WERI-Rb-1 (cell line): ENCODE results near the gene TMEM87B.
"Not testable (repeated sequence)": the region's sequence is repeated elsewhere in the genome, so short reads cannot be mapped to it uniquely, and the experiment has no call there.

Source experiments
- DNase-seq: peaks from one replicate; pipeline ENCODE4 v3.0.0-alpha.2; 2020
- H3K27ac ChIP-seq: fragments of 250-450 bp; sonication (Bioruptor Pico); 2 replicates; pipeline ENCODE4 v1.5.1; 2020; ENCODE audit warnings: mild to moderate bottlenecking, moderate library complexity
- H3K27me3 ChIP-seq: fragments of 250-450 bp; sonication (Bioruptor Pico); 2 replicates; pipeline ENCODE4 v1.5.1; 2021; ENCODE audit warnings: mild to moderate bottlenecking, low read depth, moderate library complexity; ENCODE audit not compliant: insufficient read depth, severe bottlenecking
- H3K36me3 ChIP-seq: fragments of 250-450 bp; sonication (Bioruptor Pico); 2 replicates; pipeline ENCODE4 v1.5.1; 2020; ENCODE audit warnings: mild to moderate bottlenecking, moderate library complexity
- H3K4me3 ChIP-seq: 2 replicates; pipeline ENCODE4 v1.5.1; 2011; ENCODE audit warnings: low read depth, mild to moderate bottlenecking, control low read depth, low read length
- H3K9me3 ChIP-seq: fragments of 250-450 bp; sonication (Bioruptor Pico); 2 replicates; pipeline ENCODE4 v1.5.1; 2021; ENCODE audit warnings: mild to moderate bottlenecking, moderate library complexity; ENCODE audit not compliant: severe bottlenecking
- TF ChIP-seq, protein P1 (sequence below): IDR thresholded peaks from 2 replicates; pipeline ENCODE4 v1.5.1; 2011; ENCODE audit warnings: low read depth, mild to moderate bottlenecking, control low read depth, inconsistent platforms, low read length

TMEM87B gene

GRCh38 chr2:112034924-112035323 lies 20.1 kb upstream of the TMEM87B start:
- Histone ChIP-seq H3K4me3 (no peak overlapping the region), H3K27me3 (no peaks in the 10 kb centered on the region), H3K9me3 (peaks cover 11% of the 10 kb centered on the region), H3K36me3 (no peaks in the 10 kb centered on the region), H3K27ac (no peak overlapping the region)
- TF ChIP-seq, protein P1, sequence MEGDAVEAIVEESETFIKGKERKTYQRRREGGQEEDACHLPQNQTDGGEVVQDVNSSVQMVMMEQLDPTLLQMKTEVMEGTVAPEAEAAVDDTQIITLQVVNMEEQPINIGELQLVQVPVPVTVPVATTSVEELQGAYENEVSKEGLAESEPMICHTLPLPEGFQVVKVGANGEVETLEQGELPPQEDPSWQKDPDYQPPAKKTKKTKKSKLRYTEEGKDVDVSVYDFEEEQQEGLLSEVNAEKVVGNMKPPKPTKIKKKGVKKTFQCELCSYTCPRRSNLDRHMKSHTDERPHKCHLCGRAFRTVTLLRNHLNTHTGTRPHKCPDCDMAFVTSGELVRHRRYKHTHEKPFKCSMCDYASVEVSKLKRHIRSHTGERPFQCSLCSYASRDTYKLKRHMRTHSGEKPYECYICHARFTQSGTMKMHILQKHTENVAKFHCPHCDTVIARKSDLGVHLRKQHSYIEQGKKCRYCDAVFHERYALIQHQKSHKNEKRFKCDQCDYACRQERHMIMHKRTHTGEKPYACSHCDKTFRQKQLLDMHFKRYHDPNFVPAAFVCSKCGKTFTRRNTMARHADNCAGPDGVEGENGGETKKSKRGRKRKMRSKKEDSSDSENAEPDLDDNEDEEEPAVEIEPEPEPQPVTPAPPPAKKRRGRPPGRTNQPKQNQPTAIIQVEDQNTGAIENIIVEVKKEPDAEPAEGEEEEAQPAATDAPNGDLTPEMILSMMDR: no peak
- DNase-seq: no peak

DNA sequence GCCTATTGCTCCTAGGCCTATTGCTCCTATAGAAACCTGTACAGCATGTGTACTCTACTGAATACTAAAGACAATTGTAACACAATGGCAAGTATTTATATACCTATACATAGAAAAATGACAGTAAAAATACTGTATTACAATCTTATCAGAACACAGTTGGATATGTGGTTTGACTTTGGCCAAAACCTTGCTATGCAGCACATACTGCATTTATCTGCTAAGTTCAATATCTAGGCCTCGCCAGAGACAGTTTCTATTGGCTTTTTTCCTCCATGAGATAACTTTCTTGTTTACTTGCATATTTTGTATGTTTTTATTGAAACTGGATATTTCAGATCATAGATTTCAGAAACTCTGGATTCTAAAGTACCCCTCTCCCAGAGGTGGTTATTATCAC lies 19.3 kb upstream of the TMEM87B start:
- Histone ChIP-seq H3K27ac (no peak overlapping the region), H3K27me3 (no peaks in the 10 kb centered on the region), H3K9me3 (peaks cover 6% of the 10 kb centered on the region), H3K36me3 (no peaks in the 10 kb centered on the region), H3K4me3 (no peak overlapping the region)
- TF ChIP-seq, protein P1: no peak
- DNase-seq: no peak

GRCh38 chr2:112039556-112039955 lies 15.5 kb upstream of the TMEM87B start:
- H3K27me3 ChIP-seq, H3K9me3 ChIP-seq, DNase-seq, H3K4me3 ChIP-seq, H3K27ac ChIP-seq, H3K36me3 ChIP-seq: not testable (repeated sequence)

- not testable (repeated sequence) for H3K36me3 ChIP-seq, DNase-seq, H3K27me3 ChIP-seq, H3K4me3 ChIP-seq, H3K27ac ChIP-seq, H3K9me3 ChIP-seq
These were observed 15.0 kb upstream of the TMEM87B start for GRCh38 chr2:112040066-112040465.

DNA sequence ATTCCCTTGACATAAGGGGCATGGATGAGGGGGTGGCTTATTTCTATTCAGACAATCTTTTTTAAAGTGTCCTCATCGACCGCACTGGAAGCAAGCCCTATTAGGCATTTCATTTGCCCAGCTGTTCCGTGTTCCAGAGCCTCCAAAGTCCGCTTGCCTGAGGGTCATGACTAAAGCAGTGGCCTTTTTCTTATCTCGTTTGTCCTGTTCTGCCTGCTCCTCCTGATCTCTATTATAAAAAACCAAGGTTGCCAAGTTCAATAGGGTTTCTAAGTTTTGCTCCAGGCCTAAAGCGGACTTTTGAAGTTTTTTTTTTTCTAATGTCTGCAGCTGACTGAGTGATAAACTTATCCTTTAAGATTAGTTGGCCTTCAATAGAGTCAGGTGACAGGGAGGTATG lies 13.6 kb upstream of the TMEM87B start:
- H3K27ac ChIP-seq, H3K4me3 ChIP-seq, H3K27me3 ChIP-seq, H3K36me3 ChIP-seq, H3K9me3 ChIP-seq, DNase-seq: not testable (repeated sequence)

DNA sequence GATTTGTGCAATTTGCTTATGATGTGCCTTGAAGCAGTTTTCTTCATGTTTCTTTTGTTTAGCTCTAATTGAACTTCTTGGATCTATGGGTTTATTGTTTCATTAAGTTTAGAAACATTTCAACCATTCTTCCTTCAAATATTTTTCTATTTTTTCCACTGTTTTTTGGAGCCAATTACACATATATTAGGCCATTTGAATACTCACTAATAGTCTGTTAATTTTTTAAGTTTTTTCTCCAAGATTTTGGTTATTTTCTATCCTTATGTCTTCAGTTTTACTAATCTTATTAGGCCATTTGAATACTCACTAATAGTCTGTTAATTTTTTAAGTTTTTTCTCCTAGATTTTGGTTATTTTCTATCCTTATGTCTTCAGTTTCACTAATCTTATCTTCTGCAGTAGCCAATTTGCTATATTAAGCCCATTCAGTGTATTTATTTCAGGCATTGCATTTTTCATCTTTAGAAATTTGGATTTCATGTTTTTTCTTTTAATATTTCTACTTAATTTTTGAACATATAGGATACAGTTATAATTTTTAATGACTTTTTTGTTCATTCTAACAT lies 9.5 kb upstream of the TMEM87B start:
- TF ChIP-seq, protein P1: no peak
- H3K27me3 ChIP-seq: no peaks in the 10 kb centered on the region
- no peaks in the 10 kb centered on the region for H3K9me3 ChIP-seq
- H3K27ac ChIP-seq: no peak overlapping the region
- H3K4me3 ChIP-seq: no peak overlapping the region
- H3K36me3 ChIP-seq: no peaks in the 10 kb centered on the region
- DNase-seq: no peak

- Histone ChIP-seq H3K27ac (no peak overlapping the region), H3K4me3 (no peak overlapping the region), H3K36me3 (no peaks in the 10 kb centered on the region), H3K27me3 (no peaks in the 10 kb centered on the region), H3K9me3 (no peaks in the 10 kb centered on the region)
- no peak for DNase-seq
- TF ChIP-seq, protein P1: no peak
These were observed 8.8 kb upstream of the TMEM87B start for GRCh38 chr2:112046231-112046630.
